H9 (cell line): ENCODE data around the gene ZBTB8A. TPM values are rescaled to one million over a fixed set of nuclear protein-coding genes. Genes with fewer than 3 reads are reported as not detected.
"Not testable (repeated sequence)": the region's sequence is repeated elsewhere in the genome, so short reads cannot be mapped to it uniquely, and the experiment has no call there.

Experiments used
- DNase-seq: peaks from one replicate; pipeline ENCODE4 v3.0.0-alpha.2; 2017
- H2AFZ ChIP-seq: one replicate; pipeline ENCODE4 v1.6.1; 2013; ENCODE audit warnings: mild to moderate bottlenecking, low read length, control low read depth, moderate library complexity
- H2AK5ac ChIP-seq: 2 replicates; pipeline ENCODE4 v1.6.1; 2013; ENCODE audit warnings: low read length, control low read depth, mixed read lengths; ENCODE audit not compliant: insufficient read length
- H2BK120ac ChIP-seq: one replicate; pipeline ENCODE4 v1.6.1; 2013; ENCODE audit warnings: low read depth, mild to moderate bottlenecking, low read length, control low read depth, inconsistent platforms; ENCODE audit not compliant: poor library complexity, severe bottlenecking
- H2BK12ac ChIP-seq: 2 replicates; pipeline ENCODE4 v1.6.1; 2013; ENCODE audit warnings: low read length, control low read depth, mixed read lengths, low read depth; ENCODE audit not compliant: insufficient read length
- H2BK15ac ChIP-seq: 2 replicates; pipeline ENCODE4 v1.6.1; 2013; ENCODE audit warnings: low read depth, low read length, control low read depth
- H2BK20ac ChIP-seq: one replicate; pipeline ENCODE4 v1.6.1; 2013; ENCODE audit warnings: low read depth, mild to moderate bottlenecking, low read length, control low read depth, inconsistent platforms; ENCODE audit not compliant: poor library complexity, severe bottlenecking
- H2BK5ac ChIP-seq: 2 replicates; pipeline ENCODE4 v1.6.1; 2013; ENCODE audit warnings: low read length, control low read depth, mixed read lengths; ENCODE audit not compliant: insufficient read length
- H3K14ac ChIP-seq: 2 replicates; pipeline ENCODE4 v1.6.1; 2013; ENCODE audit warnings: low read length, control low read depth; ENCODE audit not compliant: insufficient read depth
- H3K18ac ChIP-seq: 2 replicates; pipeline ENCODE4 v1.6.1; 2013; ENCODE audit warnings: low read depth, mild to moderate bottlenecking, mixed read lengths, low read length, control low read depth; ENCODE audit not compliant: insufficient read length
- H3K23ac ChIP-seq: 2 replicates; pipeline ENCODE4 v1.6.1; 2013; ENCODE audit warnings: low read length, control low read depth, mixed read lengths, low read depth; ENCODE audit not compliant: insufficient read length
- H3K23me2 ChIP-seq: 2 replicates; pipeline ENCODE4 v1.6.1; 2013; ENCODE audit warnings: low read depth, mild to moderate bottlenecking, mixed read lengths, low read length, control low read depth; ENCODE audit not compliant: insufficient read length, poor library complexity, severe bottlenecking
- H3K27ac ChIP-seq: 2 replicates; pipeline ENCODE4 v1.5.1; 2013; ENCODE audit warnings: low read length, control low read depth, mixed read lengths, low read depth; ENCODE audit not compliant: insufficient read length
- H3K27me3 ChIP-seq: 2 replicates; pipeline ENCODE4 v1.6.1; 2013; ENCODE audit warnings: low read length, control low read depth, inconsistent platforms; ENCODE audit not compliant: insufficient read depth
- H3K4ac ChIP-seq: 2 replicates; pipeline ENCODE4 v1.6.1; 2013; ENCODE audit warnings: low read depth, mild to moderate bottlenecking, control low read depth, inconsistent platforms, low read length, moderate library complexity
- H3K4me1 ChIP-seq: 2 replicates; pipeline ENCODE4 v1.6.1; 2013; ENCODE audit warnings: low read length, control low read depth, inconsistent platforms; ENCODE audit not compliant: insufficient read depth
- H3K4me2 ChIP-seq: 2 replicates; pipeline ENCODE4 v1.6.1; 2013; ENCODE audit warnings: low read length, control low read depth, mixed read lengths; ENCODE audit not compliant: insufficient read length, insufficient read depth
- H3K56ac ChIP-seq: 2 replicates; pipeline ENCODE4 v1.6.1; 2013; ENCODE audit warnings: low read depth, mild to moderate bottlenecking, mixed read lengths, low read length, control low read depth; ENCODE audit not compliant: insufficient read length
- H3K79me1 ChIP-seq: 2 replicates; pipeline ENCODE4 v1.6.1; 2013; ENCODE audit warnings: low read depth, mild to moderate bottlenecking, moderate library complexity, low read length, control low read depth, inconsistent platforms; ENCODE audit not compliant: insufficient read depth, poor library complexity, severe bottlenecking
- H3K79me2 ChIP-seq: 2 replicates; pipeline ENCODE4 v1.6.1; 2013; ENCODE audit warnings: low read length, control low read depth, inconsistent platforms; ENCODE audit not compliant: insufficient read depth
- H3K9ac ChIP-seq: 2 replicates; pipeline ENCODE4 v1.6.1; 2013; ENCODE audit warnings: low read length, control low read depth, mixed read lengths; ENCODE audit not compliant: insufficient read length; ENCODE audit errors: extremely low read depth
- H3K9me3 ChIP-seq: one replicate; pipeline ENCODE4 v1.6.1; 2013; ENCODE audit warnings: low read depth, low read length, inconsistent platforms; ENCODE audit not compliant: control insufficient read depth
- H3T11ph ChIP-seq: one replicate; pipeline ENCODE4 v1.6.1; 2013; ENCODE audit warnings: mild to moderate bottlenecking, low read length, control low read depth, inconsistent platforms
- H4K20me1 ChIP-seq: one replicate; pipeline ENCODE4 v1.6.1; 2013; ENCODE audit not compliant: control insufficient read depth, insufficient read length, insufficient read depth
- H4K5ac ChIP-seq: 2 replicates; pipeline ENCODE4 v1.6.1; 2013; ENCODE audit warnings: low read depth, mild to moderate bottlenecking, mixed read lengths, low read length, control low read depth; ENCODE audit not compliant: insufficient read length
- H4K8ac ChIP-seq: replicated peaks from 2 replicates; pipeline ENCODE4 v1.6.1; 2013; ENCODE audit warnings: low read length, control low read depth, mixed read lengths, low read depth; ENCODE audit not compliant: insufficient read length
- H4K91ac ChIP-seq: 2 replicates; pipeline ENCODE4 v1.6.1; 2013; ENCODE audit warnings: low read depth, mild to moderate bottlenecking, moderate library complexity, mixed read lengths, low read length, control low read depth; ENCODE audit not compliant: insufficient read length
- H3K27ac Mint-ChIP-seq, 3 experiments: 2 replicates in 2 of 3; 3 replicates in 1 of 3; pipeline ENCODE4 v1.8.0; 2020 to 2021; ENCODE audit warnings: mixed read lengths in 3 of 3, mild to moderate bottlenecking in 1 of 3, moderate library complexity in 1 of 3
- H3K27me3 Mint-ChIP-seq: 2 replicates; pipeline ENCODE4 v1.8.0; 2021; ENCODE audit warnings: low read depth, mild to moderate bottlenecking, moderate library complexity, mixed read lengths
- H3K36me3 Mint-ChIP-seq, 3 experiments: 2 replicates in 2 of 3; 3 replicates in 1 of 3; pipeline ENCODE4 v1.8.0; 2020 to 2021; ENCODE audit warnings: low read depth in 3 of 3, mixed read lengths in 3 of 3; ENCODE audit not compliant: insufficient read depth in 1 of 3
- H3K4me1 Mint-ChIP-seq, 2 experiments: 2 replicates each; pipeline ENCODE4 v1.8.0; 2020; ENCODE audit warnings: mixed read lengths in 2 of 2
- H3K4me3 Mint-ChIP-seq, 2 experiments: 2 replicates in 1 of 2; 3 replicates in 1 of 2; pipeline ENCODE4 v1.8.0; 2020 to 2021; ENCODE audit warnings: mild to moderate bottlenecking in 2 of 2, mixed read lengths in 2 of 2, moderate library complexity in 1 of 2
- H3K9me3 Mint-ChIP-seq, 2 experiments: 2 replicates in 1 of 2; 3 replicates in 1 of 2; pipeline ENCODE4 v1.8.0; 2020; ENCODE audit warnings: mild to moderate bottlenecking in 2 of 2, mixed read lengths in 2 of 2, moderate library complexity in 1 of 2
- WGBS: extraction: QIAGEN DNeasy Blood & Tissue Kit; methylation state at CpG from one replicate; pipeline ENCODE4 v1.1.7; 2013; ENCODE audit warnings: missing lambda C conversion rate, low lambda C conversion rate, mixed read lengths; ENCODE audit not compliant: insufficient read length; ENCODE audit errors: extremely low coverage; 5-methylcytosine and 5-hydroxymethylcytosine counted together
- total RNA-seq: library from RNA; stranded (reverse); gene quantifications from 2 replicates; pipeline ENCODE4 v1.2.1, GENCODE V29; 2021
- TF ChIP-seq, protein P1 (sequence below): fragments of 200-600 bp; sonication (generic); conservative IDR thresholded peaks from 3 replicates; pipeline ENCODE4 v1.8.0; 2021; ENCODE audit warnings: antibody characterized with exemption, mild to moderate bottlenecking

The ZBTB8A gene
- total RNA-seq, 1 experiment from 2014 or later, result 11.3 TPM

DNA sequence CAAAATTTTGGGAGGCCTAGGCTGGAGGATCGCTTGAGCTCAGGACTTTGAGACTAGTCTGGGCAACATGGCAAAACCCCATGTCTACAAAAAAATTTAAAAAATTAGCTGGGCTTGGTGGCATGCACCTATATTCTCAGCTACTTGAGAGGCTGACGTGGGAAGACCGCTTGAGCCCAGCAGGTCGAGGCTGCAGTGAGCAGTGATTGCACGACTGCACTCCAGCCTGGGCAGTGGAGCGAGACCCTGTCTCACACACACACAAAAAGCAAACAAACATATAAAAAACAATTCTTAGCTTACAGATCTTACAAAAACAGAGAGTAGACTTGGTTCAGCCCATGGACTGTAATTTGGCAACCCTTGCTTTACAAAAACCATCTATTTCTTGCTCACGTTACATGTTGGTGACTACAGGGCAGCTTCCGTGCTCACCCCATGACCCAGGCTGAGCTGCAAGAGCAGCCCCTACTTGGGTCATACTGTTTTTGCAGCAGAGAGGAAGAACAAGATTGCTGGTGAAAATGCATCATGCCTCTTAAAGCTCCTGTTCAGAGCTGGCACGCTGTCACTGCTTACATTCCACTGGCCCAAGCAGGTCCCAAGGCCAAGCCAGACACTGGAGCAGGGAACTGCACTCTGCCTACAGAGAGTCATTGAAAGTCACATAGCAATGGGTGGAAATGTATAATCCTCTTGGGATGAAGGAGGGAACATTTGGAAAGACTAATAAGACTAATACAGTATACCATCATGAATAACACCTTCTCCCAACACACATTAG, 13.4 kb upstream of the ZBTB8A start:
- no peaks in the 10 kb centered on the region for H3K79me1 ChIP-seq
- H4K20me1 ChIP-seq, result no peaks in the 10 kb centered on the region
- H2AFZ ChIP-seq, result no peak overlapping the region
- no peaks in the 10 kb centered on the region for H3K9me3 ChIP-seq
- Mint-ChIP-seq H3K36me3 (no peaks in the 10 kb centered on the region), H3K27ac (peak overlapping the region in 1 of 3 experiments; percentile 16; a peak in 1 of 7 replicates), H3K9me3 (no peaks in the 10 kb centered on the region; a peak in 2 of 5 replicates), H3K4me3 (no peak overlapping the region), H3K4me1 (peaks cover 0 to 5% of the 10 kb centered on the region in 2 experiments), H3K27me3 (no peaks in the 10 kb centered on the region)
- H3K18ac ChIP-seq, result no peak overlapping the region
- no peak overlapping the region for H2BK12ac ChIP-seq
- no peak overlapping the region for H2BK20ac ChIP-seq
- H3K27me3 ChIP-seq, result no peaks in the 10 kb centered on the region
- H4K8ac ChIP-seq, result no peak overlapping the region
- no peaks in the 10 kb centered on the region for H3K79me2 ChIP-seq
- H3T11ph ChIP-seq, result no peak overlapping the region
- no peak overlapping the region for H3K27ac ChIP-seq
- H2BK5ac ChIP-seq, result no peak overlapping the region
- H2BK120ac ChIP-seq, result no peak overlapping the region
- no peak overlapping the region for H3K4ac ChIP-seq
- no peaks in the 10 kb centered on the region for H3K4me1 ChIP-seq
- no peak overlapping the region for H4K91ac ChIP-seq
- H4K5ac ChIP-seq, result no peak overlapping the region
- DNase-seq, result no peak
- no peaks in the 10 kb centered on the region for H3K23me2 ChIP-seq
- H2BK15ac ChIP-seq, result no peak overlapping the region
- WGBS, result no CpG with 5 or more reads among the region's 9 CpGs
- H3K56ac ChIP-seq, result no peak overlapping the region
- H3K9ac ChIP-seq, result no peak overlapping the region
- TF ChIP-seq, protein P1, sequence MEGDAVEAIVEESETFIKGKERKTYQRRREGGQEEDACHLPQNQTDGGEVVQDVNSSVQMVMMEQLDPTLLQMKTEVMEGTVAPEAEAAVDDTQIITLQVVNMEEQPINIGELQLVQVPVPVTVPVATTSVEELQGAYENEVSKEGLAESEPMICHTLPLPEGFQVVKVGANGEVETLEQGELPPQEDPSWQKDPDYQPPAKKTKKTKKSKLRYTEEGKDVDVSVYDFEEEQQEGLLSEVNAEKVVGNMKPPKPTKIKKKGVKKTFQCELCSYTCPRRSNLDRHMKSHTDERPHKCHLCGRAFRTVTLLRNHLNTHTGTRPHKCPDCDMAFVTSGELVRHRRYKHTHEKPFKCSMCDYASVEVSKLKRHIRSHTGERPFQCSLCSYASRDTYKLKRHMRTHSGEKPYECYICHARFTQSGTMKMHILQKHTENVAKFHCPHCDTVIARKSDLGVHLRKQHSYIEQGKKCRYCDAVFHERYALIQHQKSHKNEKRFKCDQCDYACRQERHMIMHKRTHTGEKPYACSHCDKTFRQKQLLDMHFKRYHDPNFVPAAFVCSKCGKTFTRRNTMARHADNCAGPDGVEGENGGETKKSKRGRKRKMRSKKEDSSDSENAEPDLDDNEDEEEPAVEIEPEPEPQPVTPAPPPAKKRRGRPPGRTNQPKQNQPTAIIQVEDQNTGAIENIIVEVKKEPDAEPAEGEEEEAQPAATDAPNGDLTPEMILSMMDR, result no peak
- no peak overlapping the region for H3K14ac ChIP-seq
- no peak overlapping the region for H2AK5ac ChIP-seq
- no peak overlapping the region for H3K23ac ChIP-seq
- no peak overlapping the region for H3K4me2 ChIP-seq

DNA sequence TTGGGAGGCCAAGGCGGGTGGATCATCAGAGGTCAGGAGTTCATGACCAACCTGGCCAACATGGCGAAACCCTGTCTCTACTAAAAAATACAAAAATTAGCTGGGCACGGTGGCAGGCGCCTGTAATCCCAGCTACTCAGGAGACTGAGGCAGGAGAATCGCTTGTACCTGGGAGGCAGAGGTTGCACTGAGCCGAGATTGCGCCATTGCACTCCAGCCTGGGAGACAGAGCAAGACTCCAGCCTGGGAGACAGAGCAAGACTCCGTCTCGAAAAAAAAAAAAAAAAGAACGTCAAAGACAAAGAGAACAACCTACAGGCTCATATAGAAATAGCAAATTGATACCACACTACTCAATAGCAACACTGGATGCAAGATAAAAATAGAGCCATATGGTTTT, 10.7 kb upstream of the ZBTB8A start:
- H3K4me2 ChIP-seq, H3K4me3 Mint-ChIP-seq, H2BK120ac ChIP-seq, H3K14ac ChIP-seq, H3K79me1 ChIP-seq, H4K5ac ChIP-seq, H3K79me2 ChIP-seq, H4K91ac ChIP-seq, H2BK20ac ChIP-seq, H3K36me3 Mint-ChIP-seq, H3K9me3 ChIP-seq, H3K18ac ChIP-seq, H2BK5ac ChIP-seq, H3K27me3 Mint-ChIP-seq, H3K9ac ChIP-seq, H3K27ac Mint-ChIP-seq, H3K27ac ChIP-seq, H4K8ac ChIP-seq, DNase-seq, H3K23me2 ChIP-seq, H3K27me3 ChIP-seq, H4K20me1 ChIP-seq, H3K23ac ChIP-seq, H2BK12ac ChIP-seq, H3K4me1 ChIP-seq, H3K4me1 Mint-ChIP-seq, H3K4ac ChIP-seq, H2AK5ac ChIP-seq, H2AFZ ChIP-seq, H3K9me3 Mint-ChIP-seq, H3T11ph ChIP-seq, H2BK15ac ChIP-seq, H3K56ac ChIP-seq: not testable (repeated sequence)
- no CpG with 5 or more reads among the region's 10 CpGs for WGBS
